HG03045 (cell line): ENCODE measurements around the gene PLPPR3.
A peak's percentile ranks its signal among the peaks of the same experiment; 100 is the strongest.

Source experiments
- ATAC-seq: cut with Tn5 transposase; IDR thresholded peaks from one replicate; pipeline ENCODE4 v1.9.1; 2021; ENCODE audit warnings: mild to moderate bottlenecking, moderate library complexity; ENCODE audit not compliant: unreplicated experiment

PLPPR3 gene

DNA sequence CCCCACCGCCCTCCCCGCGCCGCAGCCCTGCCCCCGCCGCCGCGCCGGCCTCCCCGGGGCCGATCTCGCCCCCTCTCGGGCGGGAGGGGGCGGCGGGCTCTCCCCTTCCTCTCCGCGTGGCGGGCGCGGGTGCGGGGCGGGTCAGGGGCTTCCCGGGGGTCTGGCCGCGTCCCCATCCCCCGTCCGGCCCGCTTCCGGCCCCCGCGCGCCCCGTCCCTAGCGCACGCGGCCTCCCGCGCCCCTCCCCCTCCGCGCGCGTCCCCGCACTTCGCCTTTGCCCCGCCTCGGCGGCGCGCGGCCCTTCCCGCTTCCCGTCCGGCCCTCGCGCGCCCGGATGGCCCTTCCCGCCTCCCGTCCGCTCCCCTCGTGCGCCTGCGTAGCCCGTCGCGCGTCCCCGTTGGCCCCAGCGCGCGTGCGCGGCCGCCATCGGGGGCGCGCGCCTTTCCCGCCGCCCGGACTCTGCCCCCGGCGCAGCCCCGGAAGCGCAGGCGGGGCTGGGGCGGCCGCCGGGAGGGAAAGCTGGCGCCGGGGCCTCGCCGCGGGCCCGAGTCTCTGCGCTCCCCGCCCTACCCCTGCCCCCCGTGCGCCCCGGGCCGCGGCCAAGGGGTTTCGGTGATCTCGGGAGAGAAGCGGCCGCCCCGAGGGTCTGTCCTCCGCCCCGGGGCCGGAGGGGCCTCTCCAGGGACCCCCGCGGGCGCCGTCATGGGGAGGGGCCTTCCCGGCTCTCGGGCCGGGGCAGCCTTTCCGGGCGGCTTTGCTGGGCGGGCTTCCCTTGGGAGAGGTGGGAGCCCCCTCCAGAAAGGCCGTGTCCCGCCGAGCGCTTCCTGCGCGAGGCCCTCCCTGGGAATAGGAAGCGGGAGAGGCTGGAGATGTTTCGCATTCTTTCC is 24.0 kb downstream of the PLPPR3 start:
- peak; percentile 42 for ATAC-seq

DNA sequence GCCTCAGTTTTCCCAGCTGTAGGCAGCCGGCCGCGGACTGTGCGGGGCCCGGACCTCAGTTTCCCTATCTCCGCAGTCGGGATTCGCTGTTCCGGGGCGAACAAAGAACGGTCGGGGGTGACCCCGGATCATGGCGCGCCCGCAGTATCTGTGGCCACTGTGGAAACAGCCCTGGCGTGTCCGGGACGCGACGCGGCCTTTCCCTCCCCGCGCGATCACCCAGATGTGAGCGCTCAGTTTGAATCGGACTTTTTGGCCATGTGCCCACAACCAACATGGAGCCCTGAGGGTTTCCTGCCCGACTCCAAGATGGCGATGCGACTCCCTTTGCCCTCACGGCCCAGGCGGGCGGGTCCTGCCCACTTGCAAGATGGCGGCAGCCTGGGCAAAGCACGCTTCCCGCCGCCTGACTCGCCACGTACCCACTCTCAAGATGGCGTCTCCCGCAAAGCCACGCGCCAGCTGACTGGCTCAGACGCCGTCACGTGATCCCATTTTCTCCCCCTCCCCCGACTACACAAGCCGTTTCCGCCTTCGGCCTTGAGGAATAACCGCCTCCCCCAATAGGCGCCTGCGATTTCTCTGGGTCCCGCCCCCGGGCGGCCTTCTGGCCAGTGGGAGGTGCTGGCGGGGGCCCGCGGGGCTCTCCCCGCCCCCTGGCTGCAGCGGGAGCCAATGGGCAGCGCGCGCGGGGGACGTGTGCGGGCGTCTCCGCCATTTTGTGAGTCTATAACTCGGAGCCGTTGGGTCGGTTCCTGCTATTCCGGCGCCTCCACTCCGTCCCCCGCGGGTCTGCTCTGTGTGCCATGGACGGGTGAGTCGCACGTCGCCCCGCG is 24.8 kb downstream of the PLPPR3 start, which contains the start of gene PTBP1:
Gene PTBP1, plus strand, starts transcription at position 761 of the 836 bp plus-strand sequence. Its CDS starts 46 bp downstream, at position 807.
- ATAC-seq = peak; percentile 78

DNA sequence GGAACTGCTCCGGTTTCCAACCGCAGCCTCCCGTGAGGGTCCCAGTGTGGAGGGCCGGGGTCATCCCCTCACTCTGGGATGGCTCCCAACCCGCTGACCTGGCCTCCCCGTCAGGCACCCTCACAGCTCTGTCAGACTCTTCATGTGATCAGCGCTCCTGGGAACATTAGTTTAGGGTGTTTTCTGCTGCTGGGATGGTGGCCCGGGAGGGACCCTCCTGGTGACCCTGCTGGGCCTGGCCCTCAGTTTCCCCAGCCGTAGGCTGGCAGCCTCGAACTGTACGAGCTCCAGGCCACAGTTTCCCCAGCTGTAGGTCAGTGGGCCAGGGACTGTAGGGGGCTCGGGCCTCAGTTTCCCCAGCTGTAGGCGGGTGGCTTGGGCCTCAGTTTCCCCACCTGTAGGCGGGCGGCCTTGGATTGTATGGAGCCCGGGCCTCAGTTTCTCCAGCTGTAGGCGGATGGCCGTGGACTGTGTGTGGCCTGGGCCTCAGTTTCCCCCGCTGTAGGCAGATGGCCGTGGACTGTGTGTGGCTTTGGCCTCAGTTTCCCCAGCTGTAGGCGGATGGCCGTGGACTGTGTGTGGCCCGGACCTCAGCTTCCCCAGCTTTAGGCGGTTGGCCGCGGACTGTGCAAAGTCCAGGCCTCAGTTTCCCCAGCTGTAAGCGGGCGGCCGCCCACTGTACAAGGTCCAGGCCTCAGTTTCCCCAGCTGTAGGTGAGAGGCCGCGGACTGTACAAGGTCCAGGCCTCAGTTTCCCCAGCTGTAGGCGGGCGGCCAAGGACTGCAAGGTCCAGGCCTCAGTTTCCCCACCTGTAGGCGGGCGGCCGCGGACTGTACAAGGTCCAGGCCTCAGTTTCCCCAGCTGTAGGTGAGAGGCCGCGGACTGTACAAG is 25.8 kb downstream of the PLPPR3 start:
- ATAC-seq = no peak

DNA sequence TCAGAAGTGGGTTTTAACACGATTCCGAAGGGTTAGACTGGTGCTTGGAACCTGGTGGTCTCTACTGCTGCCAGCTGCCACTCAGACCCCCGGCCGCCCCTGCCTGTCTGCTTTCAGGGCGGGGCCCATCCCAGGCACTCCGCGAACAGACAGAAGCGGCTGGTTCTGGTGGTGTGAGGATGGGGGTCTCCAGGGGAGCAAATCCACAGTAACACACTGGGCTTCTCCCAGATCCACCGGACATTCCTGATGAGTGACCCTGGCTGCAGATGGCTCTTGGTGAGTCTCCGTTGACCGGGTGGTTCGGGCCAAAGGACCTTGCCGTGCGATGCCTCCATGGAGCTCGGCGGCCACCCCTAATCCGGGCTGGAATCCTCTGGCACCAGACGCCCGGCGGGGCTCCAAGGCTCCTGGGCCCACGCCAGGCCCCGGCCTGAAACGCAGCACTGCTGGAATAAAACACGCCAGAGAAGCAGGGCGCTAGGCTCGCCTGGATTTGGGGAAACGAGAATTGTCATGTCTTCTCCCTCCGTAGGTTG is 26.6 kb downstream of the PLPPR3 start:
- no peak for ATAC-seq

DNA sequence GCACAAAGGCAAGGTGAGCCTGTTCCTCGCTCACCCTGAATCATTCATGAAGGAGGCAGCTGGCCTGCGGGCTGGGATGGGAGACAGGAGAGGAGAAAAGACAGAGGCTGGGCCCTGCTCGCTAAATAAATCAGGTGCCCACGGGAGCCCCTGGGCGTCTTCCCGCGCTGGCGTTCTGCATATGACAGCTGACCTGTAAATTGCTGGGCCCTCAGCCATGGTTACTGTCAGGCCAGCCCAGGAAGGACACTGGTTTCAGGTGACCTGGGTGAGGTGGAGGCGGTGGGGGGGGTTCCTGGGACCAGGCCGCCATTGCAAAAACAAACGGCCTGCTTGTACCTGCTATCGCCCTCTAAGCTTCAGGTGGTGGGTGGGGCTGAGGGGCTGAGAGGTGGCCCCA is 27.9 kb downstream of the PLPPR3 start:
- no peak for ATAC-seq

DNA sequence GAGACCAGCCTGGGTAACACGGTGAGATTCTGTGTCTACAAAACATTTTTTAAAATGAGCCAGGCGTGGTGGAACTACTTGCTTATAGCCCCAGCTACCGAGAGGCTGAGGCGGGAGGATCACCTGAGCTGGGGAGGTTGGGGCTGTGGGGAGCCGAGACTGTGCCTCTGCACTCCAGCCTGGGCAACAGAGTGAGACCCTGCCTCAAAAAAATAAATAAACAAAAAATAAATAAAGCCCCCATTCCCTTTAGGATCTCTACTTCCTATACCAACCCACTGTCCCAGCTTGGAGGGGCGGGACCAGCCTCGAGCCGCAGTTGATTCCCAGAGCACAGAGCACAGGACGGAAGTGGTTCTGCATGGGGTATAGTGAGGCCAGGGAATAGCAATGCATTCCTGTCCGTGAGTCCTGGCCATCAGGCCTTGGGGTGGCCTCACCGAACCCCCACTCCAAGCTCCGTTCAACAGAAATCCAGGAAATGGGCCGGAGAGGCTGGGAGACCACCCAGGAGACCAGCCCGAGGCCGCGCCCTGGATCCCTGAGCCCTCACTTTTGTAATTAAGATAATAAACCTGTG is 29.4 kb downstream of the PLPPR3 start:
- no peak for ATAC-seq

DNA sequence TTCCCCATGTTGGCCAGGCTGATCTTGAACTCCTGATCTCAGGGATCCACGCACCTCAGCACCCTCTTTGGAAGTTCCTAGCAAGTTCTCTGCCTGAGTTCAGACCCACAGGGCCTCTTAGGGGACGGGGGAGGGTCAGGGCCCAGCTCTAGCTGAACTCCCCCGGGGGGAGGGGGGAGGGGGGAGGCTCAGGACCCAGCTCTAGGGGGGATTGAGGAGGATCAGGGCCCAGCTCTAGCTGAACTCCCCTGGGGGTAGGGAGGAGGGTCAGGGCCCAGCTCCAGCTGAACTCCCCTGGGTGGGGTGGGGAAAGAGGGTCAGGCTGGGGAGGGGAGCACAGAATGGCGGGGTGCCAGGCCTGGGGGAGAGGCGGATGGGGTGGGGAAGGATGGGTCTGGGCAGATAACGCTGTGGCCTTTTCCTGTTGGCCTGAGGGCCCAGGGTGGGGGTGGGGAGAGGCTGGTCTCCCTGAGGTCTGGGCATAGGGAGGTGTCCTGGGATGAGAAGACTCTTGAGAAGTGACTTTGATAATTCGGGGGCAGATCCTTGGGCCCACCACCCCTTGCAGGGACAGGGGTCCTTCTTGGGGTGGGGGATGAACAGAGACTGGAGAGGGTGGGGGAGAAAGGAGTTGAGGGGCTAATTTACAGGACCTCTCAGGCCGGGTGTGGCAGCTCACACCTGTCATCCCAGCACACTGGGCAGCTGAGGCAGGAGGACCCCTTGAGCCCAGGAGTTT is 30.0 kb downstream of the PLPPR3 start:
- no peak for ATAC-seq

DNA sequence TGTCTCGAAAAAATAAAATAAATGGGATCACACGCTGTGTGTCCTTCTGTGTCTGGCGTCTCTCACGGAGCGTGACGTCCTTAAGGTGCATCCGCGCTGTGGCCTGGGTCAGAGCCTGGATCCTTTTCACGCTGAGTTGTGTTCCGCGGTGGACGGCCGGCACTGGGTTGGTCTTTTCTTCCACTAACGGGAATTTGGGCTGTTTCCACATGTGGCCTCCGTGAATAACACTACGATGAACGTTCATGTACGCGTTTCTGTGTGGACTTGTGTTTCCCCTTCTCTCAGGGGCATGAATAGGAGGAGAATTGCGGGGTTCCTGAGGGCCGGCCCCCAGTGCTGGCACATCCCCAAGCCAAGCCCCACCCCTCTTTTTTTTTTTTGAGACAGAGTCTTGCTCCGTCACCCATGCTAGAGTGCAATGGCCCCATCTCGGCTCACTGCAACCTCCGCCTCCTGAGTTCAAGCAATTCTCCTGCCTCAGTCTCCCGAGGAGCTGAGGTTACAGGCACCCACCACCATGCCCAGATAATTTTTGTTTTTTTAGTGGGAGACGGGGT is 30.7 kb downstream of the PLPPR3 start:
- ATAC-seq = no peak

DNA sequence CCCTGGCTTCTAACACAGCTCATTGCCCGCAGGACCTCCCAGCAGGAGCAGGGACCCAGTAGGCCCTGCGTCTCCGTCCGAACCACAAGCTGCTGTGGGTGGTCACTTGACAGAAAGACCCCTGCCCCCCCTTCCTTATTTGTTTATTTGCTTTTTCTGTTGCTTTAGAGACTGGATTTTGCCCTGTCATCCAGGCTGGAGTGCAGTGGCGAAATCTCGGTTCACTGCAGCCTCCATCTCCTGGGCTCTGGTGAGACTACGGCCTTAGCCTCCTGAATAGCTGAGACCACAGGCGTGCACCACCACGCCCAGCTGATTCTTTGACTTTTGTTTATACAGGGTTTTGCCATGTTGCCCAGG is 32.1 kb downstream of the PLPPR3 start:
- no peak for ATAC-seq

DNA sequence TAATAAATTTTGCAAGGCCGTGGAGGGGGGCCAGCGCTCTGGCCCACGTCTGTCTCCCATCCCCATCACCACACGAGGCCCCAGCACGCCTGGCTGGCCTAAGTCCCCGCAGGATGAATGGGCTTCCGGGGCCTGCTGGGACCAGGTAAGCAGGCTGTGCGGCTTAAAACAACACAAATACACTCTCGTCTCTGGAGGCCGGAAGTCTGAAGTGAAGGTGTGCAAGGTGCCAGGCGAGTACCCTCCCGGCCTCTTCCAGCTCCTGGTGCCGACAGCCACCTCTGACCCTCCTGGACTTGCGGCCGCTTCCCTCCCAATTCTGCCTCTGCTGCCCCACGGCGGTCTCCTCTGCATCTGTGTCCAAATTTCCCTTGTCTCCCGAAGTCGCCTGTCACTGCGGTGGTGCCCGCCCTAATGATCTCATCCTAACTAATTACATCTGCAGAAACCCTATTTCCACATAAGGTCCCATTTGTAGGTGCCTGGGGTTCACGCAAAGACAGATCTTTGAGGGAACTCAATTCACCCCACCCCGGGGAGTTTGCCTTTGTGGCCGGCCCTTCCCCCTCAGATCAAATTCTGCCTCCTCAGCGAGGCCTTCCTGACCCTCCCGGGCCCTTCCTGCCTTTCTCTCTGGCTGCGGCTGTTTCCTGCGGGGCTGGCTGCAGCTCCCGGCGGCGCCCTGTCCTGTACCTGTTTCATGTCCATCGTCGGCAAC is 32.6 kb downstream of the PLPPR3 start:
- ATAC-seq = no peak

DNA sequence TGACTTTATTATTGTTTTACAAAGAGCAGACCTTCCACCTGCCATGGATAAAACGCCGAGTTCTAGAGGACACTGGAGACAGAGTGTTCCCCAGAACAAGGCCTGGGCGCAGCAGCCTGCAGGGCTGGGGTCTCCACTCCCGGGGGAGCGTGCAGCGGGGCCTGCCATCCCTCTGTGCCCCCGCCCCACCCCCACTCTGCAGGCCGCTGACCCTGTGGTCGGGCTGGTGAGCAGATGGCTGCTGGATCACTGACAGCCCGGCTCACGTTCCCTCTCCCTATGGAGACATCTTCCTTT is 33.1 kb downstream of the PLPPR3 start:
- ATAC-seq = no peak

DNA sequence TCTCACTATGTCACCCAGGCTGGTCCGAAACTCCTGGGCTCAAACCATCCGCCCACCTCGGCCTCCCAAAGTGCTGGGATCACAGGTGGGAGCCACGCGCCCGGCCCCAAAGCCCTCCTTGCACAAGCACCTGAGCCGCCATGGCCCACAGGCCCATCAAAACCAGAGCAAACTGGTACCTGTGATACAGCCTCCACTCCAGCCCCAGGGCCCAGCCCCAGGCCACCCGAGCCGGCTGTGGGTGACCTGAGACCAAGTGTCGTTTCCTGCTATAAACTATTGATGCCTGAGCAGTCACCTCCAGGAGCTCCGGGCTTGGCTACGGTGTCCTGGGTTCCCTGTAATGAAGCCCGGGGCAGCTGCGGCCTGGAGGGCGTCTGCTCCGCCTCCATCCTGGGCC is 34.2 kb downstream of the PLPPR3 start:
- no peak for ATAC-seq

DNA sequence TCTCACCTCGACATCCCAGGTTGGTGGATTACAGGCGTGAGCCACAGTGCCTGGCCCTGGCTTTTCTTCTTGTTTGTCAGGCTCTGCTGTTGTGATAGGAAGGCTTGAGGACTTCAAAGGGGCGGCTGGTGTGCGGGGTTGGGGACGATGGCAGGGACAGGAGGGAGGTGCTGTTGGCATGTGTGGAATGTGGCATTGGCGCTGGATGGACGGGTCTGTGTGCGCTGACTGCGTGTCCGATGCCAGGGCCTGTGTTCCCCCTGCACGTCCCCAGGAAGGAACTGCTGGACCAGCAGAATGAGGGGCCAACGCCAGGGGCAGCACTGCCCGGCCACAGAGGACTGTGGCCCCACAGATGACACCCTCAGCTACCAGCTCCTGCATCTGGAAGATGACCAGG is 37.2 kb downstream of the PLPPR3 start:
- ATAC-seq = no peak

DNA sequence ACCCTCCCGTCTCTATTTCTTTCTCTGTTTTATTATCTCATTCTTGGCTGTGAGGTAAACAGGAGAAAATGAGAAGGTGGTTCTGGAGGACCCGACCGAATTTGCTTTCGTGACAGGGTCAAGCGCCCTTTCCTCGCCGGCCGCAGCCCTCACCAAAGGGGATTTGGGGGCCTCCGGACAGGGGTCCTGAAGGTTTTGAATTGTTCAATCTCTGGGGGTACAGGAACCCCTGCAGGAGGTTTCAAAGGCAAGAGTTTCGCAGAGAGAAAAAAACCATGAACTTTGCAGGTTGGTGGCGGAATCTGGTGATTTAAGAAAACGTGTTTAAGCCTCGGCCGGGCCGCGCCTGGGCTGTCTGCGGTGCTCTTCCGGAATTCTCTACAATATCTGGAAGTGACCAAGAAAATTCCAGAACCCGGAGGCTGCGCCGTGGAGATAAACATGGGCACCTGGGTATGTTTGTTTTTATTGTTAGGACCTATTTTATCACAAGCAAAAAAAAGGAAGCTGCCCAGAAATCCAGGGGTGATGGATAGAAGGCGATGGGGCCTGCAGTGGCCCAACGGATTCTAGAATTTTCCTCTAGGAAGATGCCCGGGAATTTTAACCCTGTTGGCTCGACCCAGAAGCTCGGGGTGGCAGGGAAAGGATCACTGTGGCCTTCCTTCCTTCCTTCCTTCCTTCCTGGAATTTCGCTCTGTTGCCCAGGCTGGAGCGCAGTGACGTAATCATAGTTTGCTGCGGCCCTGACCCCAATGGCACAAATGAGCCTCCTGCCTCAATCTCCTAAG is 38.7 kb downstream of the PLPPR3 start:
- no peak for ATAC-seq

DNA sequence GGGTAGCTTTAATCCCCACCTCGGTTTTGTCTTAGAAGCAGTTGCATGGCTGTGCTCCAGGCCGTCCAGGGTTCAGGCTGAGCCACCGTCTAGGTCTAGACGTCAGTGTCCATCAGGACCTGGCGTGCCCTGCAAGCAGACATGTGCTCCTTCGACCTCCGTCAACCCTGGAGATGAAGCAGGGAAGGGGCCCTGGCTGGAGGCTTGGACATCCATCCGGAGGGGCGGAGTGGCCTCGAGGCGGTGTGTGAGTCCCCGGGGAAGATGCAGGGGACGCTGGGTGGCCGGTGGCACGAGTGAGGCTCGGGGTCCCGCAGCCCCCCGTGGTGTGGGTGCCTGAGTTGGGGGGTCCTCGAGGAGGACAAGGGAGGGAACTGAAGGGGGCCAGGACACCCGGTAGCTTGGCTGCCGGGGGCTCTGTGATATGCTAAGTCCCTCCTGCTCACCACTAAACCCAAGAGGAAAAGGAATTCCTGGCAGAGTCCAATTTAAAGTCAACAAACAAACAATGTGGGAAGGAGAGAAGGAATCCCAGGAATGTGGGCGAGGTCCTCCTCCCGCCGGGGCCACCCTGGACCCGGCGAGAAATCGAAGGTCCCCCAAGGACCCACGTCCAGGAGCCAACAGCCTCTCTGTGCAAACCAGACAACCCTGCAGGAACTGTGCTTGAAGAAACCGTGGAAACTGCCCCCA is 39.4 kb downstream of the PLPPR3 start:
- no peak for ATAC-seq

DNA sequence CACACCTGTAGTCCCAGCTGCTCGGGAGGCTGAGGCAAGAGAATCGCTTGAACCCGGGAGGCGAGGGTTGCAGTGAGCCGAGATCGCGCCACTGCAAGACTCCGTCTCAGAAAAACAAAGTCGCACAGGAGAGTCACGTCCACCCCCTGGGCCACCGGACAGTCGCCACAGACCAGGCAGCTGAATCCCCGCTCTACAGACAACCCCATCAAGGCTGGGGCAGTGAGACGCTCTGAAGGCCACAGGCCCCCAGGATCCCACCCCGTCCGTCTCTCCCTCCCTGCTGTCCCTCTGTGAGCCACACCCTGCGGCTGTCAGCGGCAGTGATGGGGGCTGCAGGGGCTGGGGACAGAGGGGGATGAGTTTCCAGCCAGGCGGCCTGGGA is 40.0 kb downstream of the PLPPR3 start:
- ATAC-seq = no peak

DNA sequence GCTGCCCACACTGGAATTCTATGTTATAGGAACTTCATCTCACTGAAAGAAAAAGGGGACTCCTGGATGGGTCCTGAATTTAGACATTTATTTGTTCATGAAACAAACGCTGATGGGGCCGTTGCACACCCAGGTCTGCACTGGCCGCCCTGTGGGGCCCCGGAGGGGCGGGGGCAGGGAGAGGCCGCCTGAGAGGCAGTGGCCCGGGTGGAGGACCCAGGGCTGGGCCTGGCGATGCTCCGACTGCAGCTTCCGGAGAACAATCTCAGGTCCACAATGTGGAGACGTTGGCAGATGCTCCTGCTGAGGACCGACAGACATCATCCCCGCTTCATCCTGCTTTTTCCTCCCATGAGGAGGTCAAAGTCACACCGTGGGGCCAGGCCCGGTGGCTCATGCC is 40.8 kb downstream of the PLPPR3 start:
- ATAC-seq = no peak
